GM12873 (cell line): ENCODE data around the gene TARBP1.

Source experiments
- CTCF ChIP-seq: IDR thresholded peaks from 2 replicates; pipeline ENCODE4 v1.5.1; 2012; ENCODE audit warnings: low read depth, mild to moderate bottlenecking, moderate library complexity, low read length, control low read depth; ENCODE audit not compliant: insufficient read depth; ENCODE audit errors: missing control alignments

The TARBP1 gene

GRCh38 chr1:234413990-234414389 is 65.0 kb downstream of the TARBP1 start:
- TF ChIP-seq CTCF: no peak

- TF ChIP-seq CTCF: no peak
Measured at GRCh38 chr1:234413485-234413884, 65.5 kb downstream of the TARBP1 start.

- TF ChIP-seq CTCF: no peak
Measured at GRCh38 chr1:234412830-234413229, 66.1 kb downstream of the TARBP1 start.

- no peak for TF ChIP-seq CTCF
Measured at GRCh38 chr1:234409328-234409727, 69.7 kb downstream of the TARBP1 start.

- TF ChIP-seq CTCF: no peak
Measured at GRCh38 chr1:234408757-234409156, 70.2 kb downstream of the TARBP1 start.

GRCh38 chr1:234406871-234407270 is 72.1 kb downstream of the TARBP1 start:
- no peak for TF ChIP-seq CTCF

- TF ChIP-seq CTCF: no peak
Measured at GRCh38 chr1:234405676-234406075, 73.3 kb downstream of the TARBP1 start.
